GM20000 (cell line): ENCODE measurements around the gene RIMBP2.

ENCODE experiments used
- DNase-seq: peaks from one replicate; pipeline ENCODE4 v3.0.0; 2012; ENCODE audit warnings: low spot score
- CTCF ChIP-seq: IDR thresholded peaks from 2 replicates; pipeline ENCODE4 v1.5.1; 2012; ENCODE audit warnings: mild to moderate bottlenecking, control low read depth; ENCODE audit errors: extremely low read depth, missing control alignments

RIMBP2 gene

GRCh38 chr12:130517588-130517987 lies 198.5 kb downstream of the RIMBP2 start:
- TF ChIP-seq CTCF = no peak

GRCh38 chr12:130514149-130514551 lies 201.9 kb downstream of the RIMBP2 start:
- DNase-seq = no peak

More at GRCh38 chr12:130517588-130517987, 198.5 kb downstream of the RIMBP2 start:
- no peak for DNase-seq

GRCh38 chr12:130513556-130513955 lies 202.5 kb downstream of the RIMBP2 start:
- no peak for DNase-seq
- no peak for TF ChIP-seq CTCF

More at GRCh38 chr12:130514149-130514551, 201.9 kb downstream of the RIMBP2 start:
- no peak for TF ChIP-seq CTCF

GRCh38 chr12:130511285-130511684 lies 204.8 kb downstream of the RIMBP2 start:
- no peak for DNase-seq
- no peak for TF ChIP-seq CTCF

GRCh38 chr12:130509454-130509853 lies 206.6 kb downstream of the RIMBP2 start:
- no peak for TF ChIP-seq CTCF
- no peak for DNase-seq

GRCh38 chr12:130508847-130509246 lies 207.3 kb downstream of the RIMBP2 start:
- TF ChIP-seq CTCF = no peak
- no peak for DNase-seq

GRCh38 chr12:130508318-130508717 lies 207.8 kb downstream of the RIMBP2 start:
- no peak for DNase-seq

More at GRCh38 chr12:130508318-130508717, 207.8 kb downstream of the RIMBP2 start:
- no peak for TF ChIP-seq CTCF
